Astrocyte of the cerebellum (primary cell): ENCODE results near the gene TMCO2.

Experiments used
- DNase-seq: peaks from one replicate; pipeline ENCODE4 v3.0.0-alpha.2; 2011; ENCODE audit warnings: low read depth
- H3K4me3 ChIP-seq: 2 replicates; pipeline ENCODE4 v1.5.1; 2011; ENCODE audit warnings: mild to moderate bottlenecking, low read depth, low read length, moderate library complexity
- in situ Hi-C: cut with HindIII; loops from 2 replicates; pipeline ENCODE4 v1.10.0; 2017; ENCODE audit warnings: low sequenced_read_pairs
- TF ChIP-seq, protein P1 (sequence below): IDR thresholded peaks from 2 replicates; pipeline ENCODE4 v1.5.1; 2012; ENCODE audit warnings: low read length, low read depth, moderate library complexity, mild to moderate bottlenecking; ENCODE audit errors: missing control alignments

The TMCO2 gene

DNA sequence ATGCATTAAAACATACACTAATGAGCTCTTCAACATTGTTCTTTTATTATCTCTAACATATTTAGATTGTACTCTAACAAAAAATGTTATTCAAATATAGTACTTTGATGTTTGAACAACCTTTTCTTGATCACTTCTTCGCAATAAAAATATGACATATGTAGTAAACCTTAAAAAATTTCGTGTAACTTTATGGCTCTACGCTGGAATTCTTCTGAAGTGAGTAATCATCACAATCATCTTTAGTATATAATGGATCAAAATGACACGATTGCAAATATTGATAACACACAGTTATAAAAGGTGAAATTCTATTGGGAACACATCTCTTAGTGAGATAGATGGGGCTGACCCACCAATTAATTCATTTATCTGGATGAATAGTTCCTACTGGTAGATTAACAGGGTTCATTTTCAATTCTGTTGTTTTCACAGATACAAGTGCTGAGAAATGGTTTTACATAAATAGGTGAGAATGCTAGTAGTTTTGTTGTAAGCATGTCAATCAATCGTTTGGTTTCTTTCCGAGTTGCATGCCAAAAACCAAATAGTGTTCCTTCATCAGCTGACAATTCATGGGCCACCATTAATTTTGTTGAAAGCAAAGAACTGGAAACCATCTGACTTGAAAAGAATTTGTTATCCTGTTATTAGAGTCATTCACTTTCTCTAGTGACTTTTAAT lies 8.8 kb downstream of the TMCO2 start:
- peak overlapping the region; percentile 97 for H3K4me3 ChIP-seq
- no peak for DNase-seq
- in situ Hi-C loops = no loop called here
- TF ChIP-seq, protein P1, sequence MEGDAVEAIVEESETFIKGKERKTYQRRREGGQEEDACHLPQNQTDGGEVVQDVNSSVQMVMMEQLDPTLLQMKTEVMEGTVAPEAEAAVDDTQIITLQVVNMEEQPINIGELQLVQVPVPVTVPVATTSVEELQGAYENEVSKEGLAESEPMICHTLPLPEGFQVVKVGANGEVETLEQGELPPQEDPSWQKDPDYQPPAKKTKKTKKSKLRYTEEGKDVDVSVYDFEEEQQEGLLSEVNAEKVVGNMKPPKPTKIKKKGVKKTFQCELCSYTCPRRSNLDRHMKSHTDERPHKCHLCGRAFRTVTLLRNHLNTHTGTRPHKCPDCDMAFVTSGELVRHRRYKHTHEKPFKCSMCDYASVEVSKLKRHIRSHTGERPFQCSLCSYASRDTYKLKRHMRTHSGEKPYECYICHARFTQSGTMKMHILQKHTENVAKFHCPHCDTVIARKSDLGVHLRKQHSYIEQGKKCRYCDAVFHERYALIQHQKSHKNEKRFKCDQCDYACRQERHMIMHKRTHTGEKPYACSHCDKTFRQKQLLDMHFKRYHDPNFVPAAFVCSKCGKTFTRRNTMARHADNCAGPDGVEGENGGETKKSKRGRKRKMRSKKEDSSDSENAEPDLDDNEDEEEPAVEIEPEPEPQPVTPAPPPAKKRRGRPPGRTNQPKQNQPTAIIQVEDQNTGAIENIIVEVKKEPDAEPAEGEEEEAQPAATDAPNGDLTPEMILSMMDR = no peak

DNA sequence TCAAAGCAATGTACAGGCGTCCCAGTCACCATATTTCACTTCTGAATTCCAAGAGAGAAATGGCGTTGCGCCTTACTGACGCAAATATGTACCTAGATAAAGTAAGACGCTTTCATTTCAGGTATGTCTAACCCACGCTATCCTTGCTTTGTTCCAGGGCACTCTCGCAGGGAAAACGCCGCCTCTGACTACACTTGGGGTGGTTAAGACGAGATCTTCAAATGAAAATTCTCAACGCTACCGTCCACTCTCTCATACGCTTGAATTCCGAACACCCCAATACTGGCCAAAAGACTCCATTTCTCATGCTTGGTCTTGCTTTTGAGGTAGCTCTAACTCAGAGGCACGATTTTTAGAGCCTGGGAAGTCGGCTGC lies 9.6 kb downstream of the TMCO2 start:
- in situ Hi-C loops = no loop called here
- H3K4me3 ChIP-seq = peak overlapping the region; percentile 97
- TF ChIP-seq, protein P1 = no peak
- DNase-seq = no peak

DNA sequence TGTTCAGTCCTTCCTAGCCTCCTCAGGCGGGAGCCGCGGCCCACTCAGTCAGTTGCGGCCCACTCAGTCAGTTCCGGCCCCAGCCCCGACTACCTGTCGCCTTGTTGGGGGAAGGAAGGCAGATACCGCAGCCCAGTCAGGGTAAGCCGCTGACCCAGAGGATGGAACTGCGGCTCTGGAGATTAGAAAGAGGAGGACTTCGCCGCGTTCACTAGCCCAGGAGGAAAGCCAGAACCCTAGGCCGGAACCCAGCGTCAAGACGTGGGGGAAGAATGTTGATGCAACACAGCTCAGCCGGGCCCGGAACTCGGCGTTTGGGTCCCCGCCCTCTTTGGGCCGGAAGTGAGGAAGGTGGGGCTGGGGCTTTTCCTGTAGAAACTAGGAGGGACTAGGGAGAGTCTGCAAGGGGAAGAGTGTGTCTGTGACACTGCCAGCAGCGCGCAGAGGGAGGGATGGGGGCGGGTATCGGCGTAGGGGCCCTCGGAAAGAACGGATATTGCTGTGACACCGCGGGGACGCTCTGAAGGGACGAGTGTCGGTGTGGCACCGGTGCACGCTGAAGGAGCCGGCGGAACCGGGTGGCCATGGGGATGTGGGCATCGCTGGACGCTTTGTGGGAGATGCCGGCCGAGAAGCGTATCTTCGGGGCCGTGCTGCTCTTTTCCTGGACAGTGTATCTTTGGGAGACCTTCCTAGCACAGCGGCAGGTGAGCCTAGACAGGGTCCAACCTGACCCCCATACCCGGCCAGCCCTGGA lies 10.1 kb downstream of the TMCO2 start, which contains the start of gene ZMPSTE24:
TSS of gene ZMPSTE24 (plus strand) at position 549 of the 757 bp plus-strand sequence. CDS start at position 585, 36 bp downstream.
- in situ Hi-C loops = no loop called here
- peak; percentile 95 for DNase-seq
- H3K4me3 ChIP-seq = peak within 1 kb of the TSS; percentile 97
- TF ChIP-seq, protein P1 = no peak

DNA sequence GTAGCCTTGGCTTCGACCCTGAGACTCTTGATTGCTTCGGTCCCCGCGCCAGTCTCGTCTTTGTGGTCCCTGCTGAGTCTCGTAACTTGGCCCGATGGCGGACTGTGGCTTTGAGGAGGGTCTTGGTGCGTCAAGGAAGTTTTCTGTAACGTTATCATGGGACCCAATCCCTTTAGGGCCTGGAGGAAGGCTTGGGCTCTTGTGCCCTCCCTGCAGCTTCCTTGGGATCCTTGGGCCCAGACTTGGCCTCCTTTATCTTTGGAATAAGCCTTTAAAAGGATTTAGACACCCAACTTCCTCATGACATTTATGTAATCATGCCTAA lies 10.7 kb downstream of the TMCO2 start:
- in situ Hi-C loops = no loop called here
- DNase-seq = no peak
- peak overlapping the region; percentile 97 for H3K4me3 ChIP-seq
- TF ChIP-seq, protein P1 = no peak

DNA sequence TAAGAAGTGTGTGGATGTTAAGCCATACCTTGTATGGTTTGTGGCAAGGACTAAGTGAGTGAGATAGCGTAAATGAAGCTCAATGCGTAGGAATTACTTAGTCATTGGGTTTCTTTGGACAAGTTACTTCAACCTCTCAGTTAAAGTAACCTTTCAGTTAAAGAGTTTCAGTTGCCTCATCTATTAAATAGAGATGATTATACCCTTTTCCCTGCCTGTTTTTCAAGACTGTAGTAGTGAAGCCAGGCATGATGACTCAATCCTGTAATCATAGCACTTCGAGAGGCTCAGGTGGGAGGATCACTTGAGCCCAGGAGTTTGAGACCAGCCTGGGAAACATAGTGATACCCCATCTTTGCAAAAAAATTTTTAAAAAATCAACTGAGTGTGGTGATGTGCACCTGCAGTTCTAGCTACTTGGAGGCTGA lies 16.6 kb downstream of the TMCO2 start:
- in situ Hi-C loops = no loop called here
- no peak overlapping the region for H3K4me3 ChIP-seq
- TF ChIP-seq, protein P1 = no peak
- DNase-seq = no peak

DNA sequence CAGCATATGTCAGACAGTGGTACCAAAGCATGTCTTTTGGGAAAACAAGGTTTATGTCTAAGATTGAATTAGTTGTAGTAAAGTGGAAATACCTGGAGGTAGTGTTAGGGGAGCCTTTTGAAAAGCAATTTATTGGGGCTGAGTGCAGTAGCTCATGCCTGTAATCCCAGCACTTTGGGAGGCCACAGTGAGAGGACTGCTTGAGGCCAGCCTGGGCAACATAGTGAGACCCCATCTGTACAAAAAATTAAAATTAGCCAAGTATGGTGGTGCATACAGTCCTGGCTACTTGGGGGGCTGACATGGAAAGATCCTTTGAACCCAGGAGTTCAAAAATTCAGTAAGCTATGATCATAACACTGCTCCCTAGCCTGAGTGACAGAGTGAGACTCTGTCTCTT lies 17.6 kb downstream of the TMCO2 start:
- TF ChIP-seq, protein P1 = no peak
- in situ Hi-C loops = no loop called here
- no peak for DNase-seq
- no peak overlapping the region for H3K4me3 ChIP-seq
